NCI-H526 treated with DMSO at 0.1 percent for 48 hours (cell line): Measurements from ENCODE around the gene ARHGEF9.
"Not testable (repeated sequence)": the region's sequence is repeated elsewhere in the genome, so short reads cannot be mapped to it uniquely, and the experiment has no call there.

Experiments used
- DNase-seq: peaks from one replicate; lab custom pipeline; 2025; lab: John Stamatoyannopoulos, UW

ARHGEF9 gene

DNA sequence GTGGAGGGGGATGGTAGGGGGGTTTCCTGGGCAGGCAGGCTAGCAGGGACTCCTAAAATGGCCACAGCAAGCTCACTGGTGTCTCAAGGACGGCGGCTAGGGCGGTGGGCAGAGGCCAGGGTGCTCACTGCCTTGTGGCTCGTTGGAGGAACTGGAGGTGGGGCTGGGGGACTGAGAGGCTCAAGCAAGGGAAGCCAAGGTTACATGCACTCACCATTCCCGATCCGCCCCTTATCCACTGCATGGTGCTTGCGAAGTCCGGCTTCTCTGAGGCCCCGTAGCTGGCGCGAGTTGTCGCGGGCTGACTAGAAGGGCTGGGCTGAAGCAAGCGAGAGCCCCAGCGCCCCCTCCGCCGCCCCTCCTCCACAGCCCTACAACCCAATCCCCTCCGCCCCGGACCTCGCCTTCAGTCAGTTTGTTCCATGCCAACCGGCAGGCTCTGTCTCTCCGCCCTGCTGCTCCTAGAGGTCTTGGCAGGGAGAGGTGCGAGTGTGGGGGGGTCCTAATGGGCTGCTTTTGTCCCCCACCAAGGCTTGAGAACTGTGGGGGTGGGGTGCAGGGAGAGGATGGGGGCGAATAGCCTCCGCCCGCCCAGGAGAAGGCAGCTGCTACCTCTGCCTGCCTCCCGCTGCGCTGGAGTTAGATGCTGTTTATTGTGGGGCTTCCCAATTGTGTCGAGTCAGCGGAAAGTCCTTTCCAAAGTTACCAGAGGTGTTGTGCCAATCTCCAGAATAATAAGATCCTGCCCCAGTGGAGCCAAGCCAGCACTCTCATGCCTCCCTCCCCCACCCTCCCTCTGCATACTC is at the start of gene ARHGEF9:
ARHGEF9 (minus strand) TSS at position 313 of the 806 bp plus-strand sequence; CDS start at position 244, 69 bp downstream.
- no peak for DNase-seq

- DNase-seq = not testable (repeated sequence)
These were observed 40.4 kb upstream of the ARHGEF9 start for GRCh38 chrX:63825446-63825845.

DNA sequence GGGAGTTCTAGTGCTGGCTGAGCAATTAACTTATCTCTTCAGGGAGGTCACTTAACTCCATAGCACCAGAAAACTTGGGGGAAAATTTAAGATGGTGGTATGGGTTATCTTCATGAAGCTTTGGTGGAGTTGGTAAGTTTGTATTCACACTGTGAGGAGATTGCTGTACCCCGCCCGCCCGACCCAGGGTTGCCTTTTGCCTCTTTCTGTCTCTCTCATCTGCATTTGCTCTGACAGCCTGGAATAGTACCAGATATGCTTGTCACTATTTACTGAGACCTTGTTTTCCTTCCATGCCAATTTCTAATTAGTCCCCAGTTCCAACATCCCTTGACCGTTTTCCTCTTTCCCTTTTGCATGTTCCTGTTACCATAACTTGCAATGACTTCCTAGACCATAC is 33.1 kb upstream of the ARHGEF9 start:
- no peak for DNase-seq

DNA sequence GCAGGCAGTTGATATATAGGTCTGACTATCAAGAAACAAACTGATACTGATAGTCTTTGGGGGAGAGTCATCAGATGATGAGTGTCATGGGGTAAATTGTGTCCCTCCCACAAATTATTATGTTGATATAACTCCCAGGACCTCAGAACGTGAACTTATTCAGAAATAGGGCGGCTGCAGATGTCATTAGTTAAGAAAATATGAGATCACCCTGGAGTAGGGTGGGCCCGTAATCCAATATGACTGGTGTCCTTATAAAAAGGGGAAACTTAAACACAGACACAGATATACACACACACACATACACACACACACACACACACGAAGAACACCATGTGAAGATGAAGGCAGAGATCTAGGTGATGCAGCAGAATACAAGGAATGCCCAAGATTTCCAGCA is 32.7 kb upstream of the ARHGEF9 start:
- no peak for DNase-seq

DNA sequence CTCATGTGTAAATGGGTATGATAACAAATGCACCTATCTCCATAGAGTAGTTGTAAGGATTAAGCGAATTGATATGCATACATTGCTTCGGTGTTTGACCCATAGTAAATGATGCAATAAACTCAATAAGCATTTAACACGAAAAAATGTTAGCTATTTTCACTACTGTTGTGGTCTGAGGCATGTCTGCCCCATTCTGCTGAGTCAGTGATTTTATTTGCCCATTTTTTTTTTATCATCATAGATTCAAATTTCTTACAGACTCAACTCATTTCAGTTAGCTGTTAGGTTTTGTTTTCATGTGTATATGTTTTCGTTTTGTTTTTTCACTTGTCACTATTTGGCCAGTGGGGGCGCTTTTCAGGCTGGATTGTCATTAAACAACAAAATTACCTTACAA is 27.8 kb upstream of the ARHGEF9 start:
- DNase-seq = no peak

DNA sequence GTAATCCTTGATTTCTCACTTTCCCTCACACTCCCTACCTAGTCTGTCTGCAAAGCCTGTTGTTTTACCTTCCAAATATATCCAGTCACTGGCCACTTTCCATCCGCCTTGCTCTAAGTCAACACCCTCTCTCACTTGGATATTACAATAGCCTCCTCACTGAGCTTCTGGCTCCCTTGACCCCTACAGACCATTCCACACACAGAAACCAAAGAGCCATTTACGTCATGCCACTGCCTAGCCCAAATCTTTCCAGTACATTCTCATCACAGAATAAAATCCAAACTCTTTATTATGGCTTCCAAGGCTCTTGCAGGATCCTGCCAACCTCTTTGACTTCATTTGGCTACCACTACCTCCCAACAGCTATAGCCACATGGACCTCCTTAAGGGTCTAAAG is 25.7 kb upstream of the ARHGEF9 start:
- DNase-seq = no peak

GRCh38 chrX:63809173-63809572 is 24.2 kb upstream of the ARHGEF9 start:
- DNase-seq = no peak

DNA sequence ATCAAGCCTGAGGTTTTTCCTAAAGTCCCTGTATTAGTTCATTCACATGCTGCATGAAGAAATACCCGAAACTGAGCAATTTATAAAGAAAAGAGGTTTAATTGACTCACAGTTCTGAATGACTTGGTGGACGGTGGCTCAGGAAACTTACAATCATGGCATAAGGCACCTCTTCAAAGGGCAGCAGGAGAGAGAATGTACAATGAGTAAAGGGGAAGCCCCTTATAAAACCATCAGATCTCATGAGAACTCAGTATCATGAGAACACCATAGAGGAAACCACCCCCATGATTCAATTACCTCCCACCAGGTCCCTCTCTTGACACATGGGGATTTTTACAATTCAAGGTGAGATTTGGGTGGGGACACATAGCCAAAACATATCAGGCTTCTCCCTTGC is 10.4 kb upstream of the ARHGEF9 start:
- not testable (repeated sequence) for DNase-seq

DNA sequence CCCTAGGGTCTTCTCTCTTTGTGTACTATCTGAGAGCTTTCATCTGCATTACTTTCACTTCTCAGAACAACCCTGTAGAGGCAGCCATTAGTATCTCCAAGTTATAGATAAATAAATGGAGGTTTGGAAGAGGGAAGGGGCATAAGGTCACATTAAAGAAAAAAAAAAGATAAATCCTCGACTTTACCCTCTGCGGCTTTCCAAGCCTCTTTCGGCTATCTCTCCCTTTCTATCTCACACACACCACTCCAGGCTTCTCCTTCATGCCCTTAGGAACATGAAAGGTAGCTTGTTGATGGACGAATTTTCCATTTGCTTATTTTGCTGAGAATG is 660 bp upstream of the ARHGEF9 start:
- DNase-seq = no peak

DNA sequence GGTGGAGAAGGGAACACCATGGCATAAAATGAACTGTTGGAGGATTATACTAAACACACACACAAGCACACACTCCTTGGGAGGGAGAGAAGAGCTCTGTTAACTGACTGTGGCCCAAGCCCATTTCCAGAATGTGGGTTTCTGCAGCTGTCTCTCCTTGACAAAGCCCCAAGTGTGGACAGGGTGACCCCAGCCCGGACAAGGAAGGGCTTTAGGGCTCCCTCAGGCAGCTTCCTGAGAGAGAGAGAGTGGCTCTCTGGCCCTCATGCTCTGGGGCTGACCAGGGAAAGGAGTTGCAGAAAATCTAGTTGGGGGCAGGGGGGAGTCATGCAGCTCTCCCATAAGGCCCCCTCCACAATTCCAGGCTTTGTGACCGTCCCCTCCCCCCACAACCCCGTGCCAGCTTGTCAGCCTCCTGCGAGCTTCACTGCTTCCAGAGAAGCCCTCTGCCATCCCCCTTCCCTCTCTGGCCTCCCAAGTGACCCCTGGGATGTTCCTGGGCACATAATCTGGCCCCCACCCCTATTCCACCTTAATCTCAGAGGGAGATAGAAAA is 590 bp downstream of the ARHGEF9 start:
- no peak for DNase-seq

GRCh38 chrX:63782515-63782914 is 2.5 kb downstream of the ARHGEF9 start:
- DNase-seq = no peak

DNA sequence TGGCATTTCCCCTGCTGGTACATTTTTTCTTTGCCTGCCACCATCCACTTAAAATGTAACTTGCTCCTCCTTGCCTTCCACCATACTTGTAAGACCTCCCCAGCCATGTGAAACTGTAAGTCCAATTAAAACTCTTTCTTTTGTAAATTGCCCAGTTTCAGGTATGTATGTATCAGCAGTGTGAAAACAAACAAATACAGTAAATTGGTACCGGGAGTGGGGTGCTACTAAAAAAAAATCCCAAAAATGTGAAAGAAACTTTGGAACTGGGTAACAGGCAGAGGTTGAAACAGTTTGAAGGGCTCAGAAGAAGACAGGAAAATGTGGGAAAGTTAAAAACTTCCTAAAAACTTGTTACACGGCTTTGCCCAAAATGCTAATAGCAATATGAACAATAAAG is 16.3 kb downstream of the ARHGEF9 start:
- no peak for DNase-seq

DNA sequence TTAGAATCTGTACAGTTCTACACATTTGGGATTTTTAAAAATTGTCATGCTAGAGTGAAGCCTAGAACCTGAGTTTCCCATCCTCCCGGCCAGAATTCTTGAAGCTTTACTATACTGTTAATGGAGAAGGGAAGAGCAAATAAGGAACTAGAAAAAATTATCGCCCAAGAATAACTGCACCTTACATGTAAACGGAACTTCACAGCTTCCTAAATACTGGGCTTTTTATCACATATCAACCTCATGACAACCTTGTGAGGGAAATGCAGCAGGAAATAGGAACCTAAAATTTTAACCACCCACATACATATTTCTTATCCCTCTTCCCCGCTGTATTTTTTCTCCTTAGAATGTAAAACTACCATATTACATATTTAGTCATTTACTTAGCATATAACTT is 19.3 kb downstream of the ARHGEF9 start:
- DNase-seq = no peak

GRCh38 chrX:63764946-63765345 is 20.1 kb downstream of the ARHGEF9 start:
- DNase-seq = no peak

DNA sequence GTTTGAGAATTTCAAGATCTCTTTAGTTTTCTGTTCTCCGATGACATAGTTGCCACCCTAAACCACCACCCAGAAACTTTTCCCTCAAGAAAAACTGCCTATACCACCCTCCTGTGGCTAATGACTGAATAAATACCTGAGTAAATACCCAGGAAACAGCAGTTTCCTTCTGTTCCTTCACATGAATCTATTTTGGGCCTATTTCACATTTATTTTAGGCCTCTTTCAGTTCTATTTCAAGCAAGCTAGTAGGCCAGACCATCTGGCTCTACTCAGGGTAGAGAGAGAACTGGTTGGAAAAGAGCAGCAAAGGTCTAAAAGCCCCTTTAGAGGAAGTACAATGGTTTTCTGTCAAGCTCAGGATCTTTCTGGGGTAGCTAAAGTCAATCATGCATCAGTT is 23.4 kb downstream of the ARHGEF9 start:
- no peak for DNase-seq

DNA sequence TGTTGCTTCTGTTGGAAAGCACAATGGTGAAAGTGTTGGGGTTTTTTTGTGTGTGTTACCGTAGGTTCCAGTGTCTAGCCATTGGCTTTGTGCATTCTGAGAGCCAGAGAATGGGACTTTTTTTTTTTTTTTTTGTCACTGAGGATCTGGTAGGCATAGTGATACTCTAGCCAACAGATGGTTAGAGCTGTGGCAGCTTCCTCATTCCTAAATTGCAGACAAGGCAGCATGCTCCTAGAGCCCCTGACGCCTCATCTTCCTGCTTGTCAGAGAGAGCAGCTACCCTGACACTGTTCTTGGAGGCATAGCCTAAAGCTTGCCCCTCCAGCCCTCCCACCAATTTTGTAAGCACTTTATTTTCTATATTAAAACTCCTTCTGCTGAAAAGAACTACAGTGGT is 27.0 kb downstream of the ARHGEF9 start:
- DNase-seq = no peak

- DNase-seq = no peak
These were observed 29.1 kb downstream of the ARHGEF9 start for GRCh38 chrX:63755892-63756291.

DNA sequence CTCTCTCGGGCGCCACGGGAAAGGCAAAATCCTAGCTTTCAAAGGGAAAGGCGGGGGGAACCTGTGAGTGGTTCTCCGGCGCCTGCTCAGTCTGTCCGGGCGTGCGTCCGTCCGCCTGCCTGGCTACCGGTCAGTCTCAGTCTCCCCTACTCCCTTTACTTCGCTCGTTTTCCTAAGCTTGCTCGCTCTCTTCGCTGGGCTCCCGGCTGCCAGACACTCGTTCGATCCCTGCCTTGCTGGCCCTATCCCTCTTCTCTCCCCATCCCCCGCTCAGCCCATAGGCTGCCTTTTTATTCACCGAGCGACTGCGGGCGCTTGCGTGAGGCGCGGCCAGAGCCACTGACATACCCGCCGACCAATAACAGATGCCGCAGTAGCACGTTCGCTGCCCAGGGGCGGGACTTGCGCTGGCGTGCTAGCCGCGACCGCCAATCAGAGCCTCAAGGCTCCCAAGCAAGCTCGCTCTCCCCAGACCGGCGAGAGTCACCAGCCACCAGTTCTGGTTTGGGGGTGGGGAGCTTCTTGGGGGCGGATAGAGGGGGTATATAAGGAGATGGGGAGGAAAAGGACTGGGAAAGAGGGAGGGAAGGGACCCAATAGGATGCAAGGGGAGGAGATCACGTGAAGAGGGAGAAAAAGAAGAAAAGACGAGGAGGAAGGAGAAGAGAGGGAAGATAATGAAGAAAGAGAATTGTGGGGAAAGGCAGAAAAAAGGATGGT is 30.0 kb downstream of the ARHGEF9 start:
- DNase-seq = peak; percentile 85

- DNase-seq = peak; percentile 14
These were observed 30.7 kb downstream of the ARHGEF9 start for GRCh38 chrX:63754136-63754859.

DNA sequence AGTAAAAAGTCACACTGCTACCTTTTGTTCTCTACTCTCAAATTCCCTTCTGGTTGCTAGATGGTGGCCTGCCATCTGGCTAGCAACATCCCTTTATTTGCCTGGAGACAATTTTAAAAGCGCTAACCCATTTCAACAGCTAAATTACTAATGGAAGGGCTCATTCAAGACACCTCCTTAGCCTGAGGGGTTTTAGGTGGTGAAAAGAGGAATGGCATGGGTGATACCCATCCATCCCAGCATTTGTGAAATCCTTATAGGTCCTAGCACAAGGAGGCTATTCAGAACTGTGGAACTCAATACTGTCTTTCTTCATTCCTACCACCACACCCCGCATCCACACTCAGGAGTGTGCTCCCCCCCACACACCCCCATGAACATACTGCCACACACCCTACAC is 33.5 kb downstream of the ARHGEF9 start:
- DNase-seq = no peak

DNA sequence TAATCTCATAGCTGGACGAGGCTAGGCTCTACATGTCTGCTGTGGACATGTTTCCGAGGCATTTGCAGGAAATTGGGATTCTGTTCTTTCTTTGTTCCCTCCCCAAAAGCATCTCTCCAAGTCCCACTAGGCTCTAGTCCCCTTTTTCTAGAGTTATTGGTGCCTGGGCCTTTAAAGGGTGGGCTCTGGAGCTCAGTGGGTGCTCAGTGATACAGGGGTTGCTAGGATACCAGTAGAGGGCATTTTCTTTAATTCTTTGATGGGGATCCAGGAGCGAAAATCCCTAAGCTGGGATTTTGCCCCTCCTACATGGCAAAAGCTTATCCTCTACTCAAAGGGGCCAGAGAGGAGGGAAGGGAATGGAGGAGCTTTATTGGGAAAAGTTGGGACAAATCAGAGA is 34.2 kb downstream of the ARHGEF9 start:
- no peak for DNase-seq

GRCh38 chrX:63747331-63747730 is 37.7 kb downstream of the ARHGEF9 start:
- DNase-seq = no peak

- DNase-seq = no peak
These were observed 38.3 kb downstream of the ARHGEF9 start for GRCh38 chrX:63746715-63747114.
